Measurements from ENCODE around the gene PDILT.

- TF ChIP-seq CTCF (IDR thresholded peaks at IDR 0.05) (no peak), POLR2A (IDR thresholded peaks at IDR 0.05) (peak in 1 of 3 donors; percentile 43)
Measured at GRCh38 chr16:20320178-20320577, 84.4 kb downstream of the PDILT start.

Measured in body of pancreas (tissue), 4 donors.